GM11168 (cell line): ENCODE results near the gene SNAPIN.

Source experiments
- in situ Hi-C: fragments of 300-500 bp; cut with MboI; formaldehyde crosslinking; loops from one replicate; pipeline ENCODE4 v1.12.0; 2022; ENCODE audit warnings: low sequenced_read_pairs; ENCODE audit not compliant: unreplicated experiment

SNAPIN gene

GRCh38 chr1:153671628-153672353 is 13.3 kb downstream of the SNAPIN start:
- in situ Hi-C loops: loop anchor here (10.0 kb wide), 2 partner anchors 73 to 303 kb away; partner anchors contain the start of gene JTB

GRCh38 chr1:153673511-153673910 is 15.0 kb downstream of the SNAPIN start:
- in situ Hi-C loops: loop anchor here (10.0 kb wide), 2 partner anchors 71 to 301 kb away; partner anchors contain the start of gene JTB

DNA sequence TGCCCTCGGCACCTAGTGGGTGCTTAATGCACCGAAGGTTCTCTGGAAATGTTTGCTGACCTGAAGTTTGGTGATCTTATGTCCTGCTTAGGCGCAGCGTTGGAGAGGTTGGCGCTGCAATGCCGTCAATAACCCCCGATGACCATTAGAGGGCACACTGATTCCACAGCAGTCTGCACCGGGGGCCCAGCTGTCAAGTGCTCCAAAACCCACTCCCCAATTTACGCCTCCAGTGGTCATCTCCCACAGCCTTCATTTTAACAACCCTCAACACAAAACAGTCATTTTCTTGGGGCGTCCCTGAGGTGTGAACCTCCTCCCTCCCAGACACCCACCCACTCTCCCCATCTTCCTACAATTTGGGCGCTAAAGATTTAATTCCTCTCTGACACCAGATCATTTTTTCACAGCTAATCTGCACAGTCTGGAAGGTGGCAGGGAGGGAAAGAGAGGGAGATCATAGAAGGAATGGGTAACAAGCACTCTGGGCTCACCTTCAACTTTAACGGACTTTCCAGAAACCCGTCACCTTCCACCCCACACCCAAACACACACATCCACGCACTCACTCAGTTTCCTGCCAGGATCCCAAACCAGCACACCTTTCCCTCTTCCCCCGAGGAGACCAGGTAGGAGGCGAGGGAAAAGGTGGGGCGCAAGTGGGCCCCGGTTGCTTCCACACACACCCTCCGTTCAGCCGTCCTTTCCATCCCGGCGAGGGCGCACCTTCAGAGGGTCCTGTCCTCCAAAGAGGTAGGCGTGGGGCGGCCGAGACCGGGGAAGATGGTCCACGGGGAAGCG is 19.4 kb downstream of the SNAPIN start:
- in situ Hi-C loops: loop anchor here (5.0 to 10.0 kb wide), 3 partner anchors 67 to 297 kb away; partner anchors contain the start of gene JTB

- in situ Hi-C loops: loop anchor here (5.0 to 10.0 kb wide), 3 partner anchors 66 to 296 kb away; partner anchors contain the start of gene JTB
Measured at GRCh38 chr1:153678519-153679336, 20.2 kb downstream of the SNAPIN start, which contains the start of gene NPR1. NPR1 (plus strand) TSS chr1:153678688; CDS start chr1:153679109, 421 bp downstream.

DNA sequence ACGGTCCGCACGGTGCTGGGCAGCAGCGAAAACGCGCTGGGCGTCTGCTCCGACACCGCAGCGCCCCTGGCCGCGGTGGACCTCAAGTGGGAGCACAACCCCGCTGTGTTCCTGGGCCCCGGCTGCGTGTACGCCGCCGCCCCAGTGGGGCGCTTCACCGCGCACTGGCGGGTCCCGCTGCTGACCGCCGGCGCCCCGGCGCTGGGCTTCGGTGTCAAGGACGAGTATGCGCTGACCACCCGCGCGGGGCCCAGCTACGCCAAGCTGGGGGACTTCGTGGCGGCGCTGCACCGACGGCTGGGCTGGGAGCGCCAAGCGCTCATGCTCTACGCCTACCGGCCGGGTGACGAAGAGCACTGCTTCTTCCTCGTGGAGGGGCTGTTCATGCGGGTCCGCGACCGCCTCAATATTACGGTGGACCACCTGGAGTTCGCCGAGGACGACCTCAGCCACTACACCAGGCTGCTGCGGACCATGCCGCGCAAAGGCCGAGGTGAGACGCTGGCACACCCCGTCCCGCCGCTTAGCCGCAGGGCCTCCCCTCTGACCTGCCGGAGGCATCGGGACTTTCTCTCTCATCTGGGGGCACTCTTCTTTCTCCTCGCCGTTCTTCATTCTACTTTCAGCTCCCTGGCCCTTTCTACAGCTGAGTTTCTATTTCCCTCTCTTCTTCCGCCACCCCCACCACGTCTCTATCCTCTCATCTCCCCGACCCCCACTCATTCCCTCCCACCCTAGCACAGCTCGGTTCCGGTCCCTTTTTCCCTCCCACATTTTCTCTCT is 21.0 kb downstream of the SNAPIN start:
- in situ Hi-C loops: loop anchor here (5.0 to 10.0 kb wide), 3 partner anchors 65 to 295 kb away; partner anchors contain the start of gene JTB

DNA sequence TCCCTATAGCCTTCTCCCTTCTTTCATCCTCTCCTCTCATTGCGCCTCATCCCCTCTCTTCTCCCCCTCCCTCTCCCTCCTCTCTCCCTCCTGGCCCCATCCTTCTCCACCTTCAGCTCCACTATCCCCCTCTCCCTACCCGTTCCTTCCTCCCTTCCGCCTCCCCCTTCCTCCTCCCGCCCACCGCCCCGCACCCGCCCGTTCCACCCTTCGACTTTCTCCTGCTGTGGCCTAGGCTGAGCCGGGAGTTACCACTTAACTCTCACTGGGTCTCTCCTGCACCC is 21.6 kb downstream of the SNAPIN start:
- in situ Hi-C loops: no loop called here

GRCh38 chr1:153682730-153683129 is 24.2 kb downstream of the SNAPIN start:
- in situ Hi-C loops: no loop called here

DNA sequence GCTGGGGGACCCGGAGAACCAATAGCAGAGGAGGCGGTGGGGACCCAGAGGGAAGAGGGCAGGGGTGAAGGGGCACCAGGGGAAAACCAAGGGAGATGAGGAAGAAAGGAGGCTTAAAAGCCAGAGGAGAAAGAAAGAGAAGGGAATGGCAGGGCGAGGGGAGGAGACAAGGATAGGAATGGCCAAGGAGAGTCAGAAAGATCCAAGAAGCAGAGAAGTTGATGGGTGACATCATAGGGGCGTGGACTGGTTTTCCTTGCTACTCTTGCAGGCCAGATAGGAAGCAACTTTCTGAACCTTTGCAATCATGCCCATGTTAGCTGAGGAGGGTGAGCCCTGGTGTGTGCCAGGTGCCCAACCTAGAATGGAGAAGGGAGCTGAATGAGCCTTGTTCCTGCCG is 25.4 kb downstream of the SNAPIN start:
- in situ Hi-C loops: no loop called here

- in situ Hi-C loops: no loop called here
Measured at GRCh38 chr1:153684892-153685291, 26.4 kb downstream of the SNAPIN start.

DNA sequence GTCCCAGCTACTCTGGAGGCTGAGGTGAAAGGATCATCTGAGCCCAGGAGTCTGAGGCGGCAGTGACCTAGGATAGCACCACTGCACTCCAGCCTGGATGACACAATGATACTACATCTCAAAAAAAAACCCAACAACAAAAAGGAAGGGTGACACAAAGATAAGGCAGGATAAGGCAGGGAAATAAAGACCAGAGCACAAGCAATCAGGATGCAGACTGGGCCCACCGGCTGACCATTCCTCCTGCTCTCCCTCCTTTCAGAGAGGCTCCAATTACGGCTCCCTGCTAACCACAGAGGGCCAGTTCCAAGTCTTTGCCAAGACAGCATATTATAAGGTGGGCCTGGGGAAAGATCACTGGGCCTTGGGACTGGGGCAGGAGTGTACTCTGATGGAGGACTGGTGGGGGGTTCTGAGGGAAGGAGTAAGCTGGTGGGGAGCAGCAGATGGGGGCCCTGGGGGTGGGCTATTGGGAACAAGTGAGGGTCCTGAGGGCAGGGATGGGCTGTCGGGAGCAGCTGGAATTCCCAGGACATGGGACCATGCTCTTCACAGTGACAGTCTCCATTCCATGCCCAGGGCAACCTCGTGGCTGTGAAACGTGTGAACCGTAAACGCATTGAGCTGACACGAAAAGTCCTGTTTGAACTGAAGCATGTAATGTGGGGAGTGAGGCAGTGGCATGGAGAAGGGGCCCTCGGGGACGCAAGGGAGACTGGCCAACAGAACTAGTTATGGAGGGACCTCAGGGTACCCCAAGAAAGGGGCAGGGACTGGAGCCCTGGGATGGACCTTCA is 27.2 kb downstream of the SNAPIN start:
- in situ Hi-C loops: no loop called here

- in situ Hi-C loops: no loop called here
Measured at GRCh38 chr1:153687346-153688125, 29.0 kb downstream of the SNAPIN start.

- in situ Hi-C loops: no loop called here
Measured at GRCh38 chr1:153688276-153688675, 29.8 kb downstream of the SNAPIN start.

DNA sequence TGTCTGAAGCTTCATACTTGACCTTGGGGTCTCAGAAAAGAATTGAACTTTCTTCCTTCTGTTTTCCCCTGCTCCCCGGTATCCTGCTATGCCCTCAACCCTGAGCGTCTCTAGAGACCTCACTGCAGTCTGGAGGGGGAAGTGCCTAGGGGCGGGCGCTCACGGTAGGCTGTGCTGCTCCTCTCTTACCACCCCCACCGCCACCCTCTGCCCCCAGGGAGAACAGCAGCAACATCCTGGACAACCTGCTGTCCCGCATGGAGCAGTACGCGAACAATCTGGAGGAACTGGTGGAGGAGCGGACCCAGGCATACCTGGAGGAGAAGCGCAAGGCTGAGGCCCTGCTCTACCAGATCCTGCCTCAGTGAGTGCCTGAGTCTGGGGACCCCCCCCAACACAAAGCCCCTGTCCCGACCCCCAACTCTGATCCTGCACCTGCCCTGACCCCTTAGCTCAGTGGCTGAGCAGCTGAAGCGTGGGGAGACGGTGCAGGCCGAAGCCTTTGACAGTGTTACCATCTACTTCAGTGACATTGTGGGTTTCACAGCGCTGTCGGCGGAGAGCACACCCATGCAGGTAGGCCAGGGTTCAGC is 30.3 kb downstream of the SNAPIN start:
- in situ Hi-C loops: no loop called here

- in situ Hi-C loops: no loop called here
Measured at GRCh38 chr1:153693466-153693865, 35.0 kb downstream of the SNAPIN start.

GRCh38 chr1:153696741-153697140 is 38.2 kb downstream of the SNAPIN start:
- in situ Hi-C loops: no loop called here

- in situ Hi-C loops: no loop called here
Measured at GRCh38 chr1:153697191-153698019, 38.9 kb downstream of the SNAPIN start.
